GM12801 (cell line): ENCODE measurements around the gene ZSCAN21.

Source experiments
- CTCF ChIP-seq: IDR thresholded peaks from one replicate; pipeline ENCODE4 v1.5.1; 2011; ENCODE audit warnings: control low read depth; ENCODE audit not compliant: insufficient read length; ENCODE audit errors: extremely low read depth

ZSCAN21 gene

GRCh38 chr7:100095704-100096103, 46.1 kb downstream of the ZSCAN21 start:
- TF ChIP-seq CTCF = no peak

GRCh38 chr7:100098913-100099312, 49.3 kb downstream of the ZSCAN21 start:
- no peak for TF ChIP-seq CTCF

- TF ChIP-seq CTCF = no peak
Observed at GRCh38 chr7:100099452-100099851, 49.9 kb downstream of the ZSCAN21 start.

GRCh38 chr7:100100420-100101015, 50.9 kb downstream of the ZSCAN21 start:
- no peak for TF ChIP-seq CTCF

- no peak for TF ChIP-seq CTCF
Observed at GRCh38 chr7:100101016-100101862, 51.7 kb downstream of the ZSCAN21 start, which contains the start of the genes AP4M1 and MCM7. Gene AP4M1 (plus strand): TSS chr7:100101643. CDS start chr7:100101715, 72 bp downstream. Gene MCM7 (minus strand): TSS chr7:100101397. CDS start chr7:100101294, 103 bp downstream.

GRCh38 chr7:100102950-100103840, 53.6 kb downstream of the ZSCAN21 start:
- no peak for TF ChIP-seq CTCF

- TF ChIP-seq CTCF = no peak
Observed at GRCh38 chr7:100105534-100105933, 56.0 kb downstream of the ZSCAN21 start.
